CD4-positive, alpha-beta T cell treated with Interleukin-1 beta for 1 hour (primary cell): ENCODE results near the gene HOXC9.
"Not testable (repeated sequence)": the region's sequence is repeated elsewhere in the genome, so short reads cannot be mapped to it uniquely, and the experiment has no call there.

Experiments
- DNase-seq, 2 donors: peaks; one replicate each; pipeline ENCODE4 v3.0.0-alpha.2; 2020 to 2022

Gene HOXC9

GRCh38 chr12:54030442-54030801, 30.5 kb downstream of the HOXC9 start:
- no peak for DNase-seq

- DNase-seq: no peak
Observed at GRCh38 chr12:54030889-54031471, 31.0 kb downstream of the HOXC9 start.

- no peak for DNase-seq
Observed at GRCh38 chr12:54031480-54031879, 31.5 kb downstream of the HOXC9 start.

- no peak for DNase-seq
Observed at GRCh38 chr12:54032086-54032619, 32.2 kb downstream of the HOXC9 start.

GRCh38 chr12:54032627-54033100, 32.7 kb downstream of the HOXC9 start, which contains the start of gene HOXC5:
HOXC5 (plus strand) TSS chr12:54033050; CDS start chr12:54033123, 73 bp downstream.
- peak; percentile 67 to 69 for DNase-seq

- no peak for DNase-seq
Observed at GRCh38 chr12:54033106-54033979, 33.4 kb downstream of the HOXC9 start.

- no peak for DNase-seq
Observed at GRCh38 chr12:54033980-54034784, 34.2 kb downstream of the HOXC9 start.

GRCh38 chr12:54034785-54035310, 34.9 kb downstream of the HOXC9 start:
- no peak for DNase-seq

GRCh38 chr12:54035568-54036264, 35.8 kb downstream of the HOXC9 start:
- DNase-seq: no peak

GRCh38 chr12:54036620-54037359, 36.8 kb downstream of the HOXC9 start:
- no peak for DNase-seq

GRCh38 chr12:54037360-54038283, 37.7 kb downstream of the HOXC9 start:
- DNase-seq: no peak

- DNase-seq: no peak
Observed at GRCh38 chr12:54038284-54038870, 38.4 kb downstream of the HOXC9 start.

GRCh38 chr12:54038871-54039414, 39.0 kb downstream of the HOXC9 start:
- no peak for DNase-seq

GRCh38 chr12:54039417-54040147, 39.6 kb downstream of the HOXC9 start:
- no peak for DNase-seq

GRCh38 chr12:54040148-54040494, 40.2 kb downstream of the HOXC9 start:
- DNase-seq: no peak

GRCh38 chr12:54040648-54041047, 40.7 kb downstream of the HOXC9 start:
- no peak for DNase-seq

GRCh38 chr12:54041097-54041690, 41.2 kb downstream of the HOXC9 start:
- no peak for DNase-seq

- DNase-seq: not testable (repeated sequence)
Observed at GRCh38 chr12:54042033-54042432, 42.1 kb downstream of the HOXC9 start.
